ENCODE measurements around the gene ANKS1B.

Gene ANKS1B

DNA sequence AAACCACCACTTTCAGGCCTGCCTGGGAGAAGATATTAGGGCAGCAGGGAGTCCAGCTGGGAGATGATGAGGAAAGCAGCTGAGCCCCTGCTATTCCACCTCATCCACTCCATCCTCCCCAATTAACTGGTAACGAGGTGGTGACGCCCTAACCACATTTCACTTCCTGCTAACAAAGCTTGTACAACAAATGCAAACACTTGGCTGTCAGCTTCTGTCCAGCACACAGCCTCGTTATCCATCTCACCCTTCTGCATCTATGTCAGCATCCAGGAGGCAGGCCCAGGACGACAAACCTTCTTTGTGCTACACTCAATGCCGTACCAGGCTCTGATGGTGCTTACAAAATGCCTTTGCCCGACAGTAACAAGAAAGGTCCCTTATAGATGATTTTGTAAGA, 1114.2 kb downstream of the ANKS1B start:
- TF ChIP-seq, protein P1, sequence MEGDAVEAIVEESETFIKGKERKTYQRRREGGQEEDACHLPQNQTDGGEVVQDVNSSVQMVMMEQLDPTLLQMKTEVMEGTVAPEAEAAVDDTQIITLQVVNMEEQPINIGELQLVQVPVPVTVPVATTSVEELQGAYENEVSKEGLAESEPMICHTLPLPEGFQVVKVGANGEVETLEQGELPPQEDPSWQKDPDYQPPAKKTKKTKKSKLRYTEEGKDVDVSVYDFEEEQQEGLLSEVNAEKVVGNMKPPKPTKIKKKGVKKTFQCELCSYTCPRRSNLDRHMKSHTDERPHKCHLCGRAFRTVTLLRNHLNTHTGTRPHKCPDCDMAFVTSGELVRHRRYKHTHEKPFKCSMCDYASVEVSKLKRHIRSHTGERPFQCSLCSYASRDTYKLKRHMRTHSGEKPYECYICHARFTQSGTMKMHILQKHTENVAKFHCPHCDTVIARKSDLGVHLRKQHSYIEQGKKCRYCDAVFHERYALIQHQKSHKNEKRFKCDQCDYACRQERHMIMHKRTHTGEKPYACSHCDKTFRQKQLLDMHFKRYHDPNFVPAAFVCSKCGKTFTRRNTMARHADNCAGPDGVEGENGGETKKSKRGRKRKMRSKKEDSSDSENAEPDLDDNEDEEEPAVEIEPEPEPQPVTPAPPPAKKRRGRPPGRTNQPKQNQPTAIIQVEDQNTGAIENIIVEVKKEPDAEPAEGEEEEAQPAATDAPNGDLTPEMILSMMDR (conservative IDR thresholded peaks at IDR 0.05; ENCODE audit: control insufficient read depth, insufficient read depth, low read depth, low read length), result no peak
- no peak for DNase-seq (ENCODE audit: low read depth)

GRCh38 chr12:98869886-98870503, 1114.7 kb downstream of the ANKS1B start:
- DNase-seq (ENCODE audit: low read depth), result no peak
- TF ChIP-seq, protein P1 (conservative IDR thresholded peaks at IDR 0.05; ENCODE audit: control insufficient read depth, insufficient read depth, low read depth, low read length), result no peak
- H3K4me3 ChIP-seq (ENCODE audit: control insufficient read depth, low read depth, low read length), result no peak overlapping the region

More for the DNA sequence above, 1114.2 kb downstream of the ANKS1B start:
- no peak overlapping the region for H3K4me3 ChIP-seq (ENCODE audit: control insufficient read depth, low read depth, low read length)

- TF ChIP-seq, protein P1 (conservative IDR thresholded peaks at IDR 0.05; ENCODE audit: control insufficient read depth, insufficient read depth, low read depth, low read length), result no peak
- DNase-seq (ENCODE audit: low read depth), result no peak
- no peak overlapping the region for H3K4me3 ChIP-seq (ENCODE audit: control insufficient read depth, low read depth, low read length)
Observed at GRCh38 chr12:98868538-98868937, 1116.2 kb downstream of the ANKS1B start.

GRCh38 chr12:98868076-98868475, 1116.7 kb downstream of the ANKS1B start:
- TF ChIP-seq, protein P1 (conservative IDR thresholded peaks at IDR 0.05; ENCODE audit: control insufficient read depth, insufficient read depth, low read depth, low read length), result no peak

GRCh38 chr12:98864363-98864762, 1120.4 kb downstream of the ANKS1B start:
- TF ChIP-seq, protein P1 (conservative IDR thresholded peaks at IDR 0.05; ENCODE audit: control insufficient read depth, insufficient read depth, low read depth, low read length), result no peak

More at GRCh38 chr12:98868076-98868475, 1116.7 kb downstream of the ANKS1B start:
- DNase-seq (ENCODE audit: low read depth), result no peak
- no peak overlapping the region for H3K4me3 ChIP-seq (ENCODE audit: control insufficient read depth, low read depth, low read length)

GRCh38 chr12:98863167-98863566, 1121.6 kb downstream of the ANKS1B start:
- DNase-seq (ENCODE audit: low read depth), result no peak
- TF ChIP-seq, protein P1 (conservative IDR thresholded peaks at IDR 0.05; ENCODE audit: control insufficient read depth, insufficient read depth, low read depth, low read length), result no peak
- no peak overlapping the region for H3K4me3 ChIP-seq (ENCODE audit: control insufficient read depth, low read depth, low read length)

More at GRCh38 chr12:98864363-98864762, 1120.4 kb downstream of the ANKS1B start:
- H3K4me3 ChIP-seq (ENCODE audit: control insufficient read depth, low read depth, low read length), result no peak overlapping the region
- DNase-seq (ENCODE audit: low read depth), result no peak

Data from fibroblast of mammary gland (primary cell).